ENCODE data around the gene ZNF502.

ZNF502 gene

GRCh38 chr3:44682182-44682896 lies 30.1 kb upstream of the ZNF502 start:
- TF ChIP-seq CTCF (conservative IDR thresholded peaks at IDR 0.05) = no peak
- H3K27ac ChIP-seq = no peak overlapping the region

GRCh38 chr3:44685128-44685800 lies 27.2 kb upstream of the ZNF502 start:
- TF ChIP-seq CTCF (conservative IDR thresholded peaks at IDR 0.05) = no peak
- H3K27ac ChIP-seq = peak overlapping the region; percentile 69

GRCh38 chr3:44687898-44688297 lies 24.6 kb upstream of the ZNF502 start:
- H3K27ac ChIP-seq = no peak overlapping the region
- no peak for TF ChIP-seq CTCF (conservative IDR thresholded peaks at IDR 0.05)

GRCh38 chr3:44721231-44722102 lies 9.0 kb downstream of the ZNF502 start:
- no peak overlapping the region for H3K27ac ChIP-seq
- no peak for TF ChIP-seq CTCF (conservative IDR thresholded peaks at IDR 0.05)

- TF ChIP-seq CTCF (conservative IDR thresholded peaks at IDR 0.05) = no peak
- no peak overlapping the region for H3K27ac ChIP-seq
Measured at GRCh38 chr3:44722103-44722401, 9.6 kb downstream of the ZNF502 start.

- TF ChIP-seq CTCF (conservative IDR thresholded peaks at IDR 0.05) = no peak
- peak within 1 kb of the TSS; percentile 53 for H3K27ac ChIP-seq
Measured at GRCh38 chr3:44729384-44729910, 17.0 kb downstream of the ZNF502 start, which contains the start of gene ZNF501. Gene ZNF501 (plus strand): TSS chr3:44729635. CDS start chr3:44734422, 4,787 bp downstream.

- no peak overlapping the region for H3K27ac ChIP-seq
- TF ChIP-seq CTCF (conservative IDR thresholded peaks at IDR 0.05) = no peak
Measured at GRCh38 chr3:44734646-44735168, 22.2 kb downstream of the ZNF502 start.

All from VCaP (cell line).